ENCODE data around the gene RHOBTB3. TPM values are rescaled to one million over a fixed set of nuclear protein-coding genes. Genes with fewer than 3 reads are reported as not detected.

Gene RHOBTB3
- total RNA-seq, 1 experiment from 2014 or later, result 6.8 TPM

DNA sequence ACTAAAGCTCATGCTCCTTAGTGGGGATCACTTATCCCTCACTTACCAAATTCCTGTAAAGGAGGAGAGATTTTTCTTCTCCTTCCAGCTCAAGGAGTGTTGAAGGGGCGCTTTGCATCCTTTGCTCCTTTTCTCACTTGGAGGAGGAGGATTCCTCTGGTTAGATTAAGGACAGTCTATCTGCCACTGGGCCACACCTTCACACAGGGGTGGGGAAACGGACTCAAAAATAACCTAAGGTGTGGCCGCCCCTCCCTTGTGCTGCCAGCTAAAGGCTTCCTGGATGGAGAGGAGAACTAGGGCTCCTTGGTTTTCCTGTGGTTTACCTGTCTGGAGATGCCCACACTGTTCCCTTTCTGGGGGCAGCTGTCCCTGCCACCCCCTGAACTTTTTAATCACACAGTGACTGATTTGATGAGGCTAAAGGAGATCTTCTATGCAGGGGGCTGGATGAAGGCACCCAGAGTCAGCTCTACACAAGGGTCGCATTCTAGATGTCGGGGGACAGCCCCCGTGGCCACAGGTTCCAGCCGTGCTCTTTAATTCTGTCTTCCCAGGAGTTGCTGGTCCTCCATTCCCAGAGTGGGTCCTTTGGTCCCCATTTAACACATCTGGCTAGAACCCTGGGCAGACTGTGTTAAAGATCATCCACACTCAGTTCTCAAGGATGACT lies 77.0 kb downstream of the RHOBTB3 start:
- peaks cover 2% of the 10 kb centered on the region for H3K4me1 ChIP-seq (ENCODE audit: insufficient read depth, low read length)
- TF ChIP-seq, protein P1, sequence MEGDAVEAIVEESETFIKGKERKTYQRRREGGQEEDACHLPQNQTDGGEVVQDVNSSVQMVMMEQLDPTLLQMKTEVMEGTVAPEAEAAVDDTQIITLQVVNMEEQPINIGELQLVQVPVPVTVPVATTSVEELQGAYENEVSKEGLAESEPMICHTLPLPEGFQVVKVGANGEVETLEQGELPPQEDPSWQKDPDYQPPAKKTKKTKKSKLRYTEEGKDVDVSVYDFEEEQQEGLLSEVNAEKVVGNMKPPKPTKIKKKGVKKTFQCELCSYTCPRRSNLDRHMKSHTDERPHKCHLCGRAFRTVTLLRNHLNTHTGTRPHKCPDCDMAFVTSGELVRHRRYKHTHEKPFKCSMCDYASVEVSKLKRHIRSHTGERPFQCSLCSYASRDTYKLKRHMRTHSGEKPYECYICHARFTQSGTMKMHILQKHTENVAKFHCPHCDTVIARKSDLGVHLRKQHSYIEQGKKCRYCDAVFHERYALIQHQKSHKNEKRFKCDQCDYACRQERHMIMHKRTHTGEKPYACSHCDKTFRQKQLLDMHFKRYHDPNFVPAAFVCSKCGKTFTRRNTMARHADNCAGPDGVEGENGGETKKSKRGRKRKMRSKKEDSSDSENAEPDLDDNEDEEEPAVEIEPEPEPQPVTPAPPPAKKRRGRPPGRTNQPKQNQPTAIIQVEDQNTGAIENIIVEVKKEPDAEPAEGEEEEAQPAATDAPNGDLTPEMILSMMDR (conservative IDR thresholded peaks at IDR 0.05), result no peak
- no peak overlapping the region for H2AFZ ChIP-seq (ENCODE audit: low read length)
- H3K27me3 ChIP-seq (ENCODE audit: insufficient read depth, low read length), result no peaks in the 10 kb centered on the region
- no peak overlapping the region for H4K5ac ChIP-seq (ENCODE audit: insufficient read length, low read depth, low read length)
- H2BK20ac ChIP-seq (ENCODE audit: low read depth, low read length, poor library complexity, severe bottlenecking), result no peak overlapping the region
- no peaks in the 10 kb centered on the region for H3K9me3 Mint-ChIP-seq
- no peaks in the 10 kb centered on the region for H4K20me1 ChIP-seq (ENCODE audit: control insufficient read depth, insufficient read depth, insufficient read length)
- peaks cover 42% of the 10 kb centered on the region in 2 experiments for H3K4me1 Mint-ChIP-seq
- H3K23ac ChIP-seq (ENCODE audit: insufficient read length, low read depth, low read length), result no peak overlapping the region
- H2AK5ac ChIP-seq (ENCODE audit: insufficient read length, low read length), result no peak overlapping the region
- H3K18ac ChIP-seq (ENCODE audit: insufficient read length, low read depth, low read length), result no peak overlapping the region
- H3T11ph ChIP-seq (ENCODE audit: low read length), result no peak overlapping the region
- no CpG with 5 or more reads among the region's 7 CpGs for WGBS (ENCODE audit: extremely low coverage, insufficient read length, low lambda C conversion rate)
- peaks cover 2% of the 10 kb centered on the region; the same call in 1 of the 2 replicates for H3K27me3 Mint-ChIP-seq (ENCODE audit: low read depth)
- H2BK12ac ChIP-seq (ENCODE audit: insufficient read length, low read depth, low read length), result no peak overlapping the region
- H3K79me1 ChIP-seq (ENCODE audit: insufficient read depth, low read depth, low read length, poor library complexity, severe bottlenecking), result no peaks in the 10 kb centered on the region
- peak overlapping the region in 1 of 3 experiments; percentile 40; a peak in 1 of 7 replicates for H3K27ac Mint-ChIP-seq
- H2BK120ac ChIP-seq (ENCODE audit: low read depth, low read length, poor library complexity, severe bottlenecking), result no peak overlapping the region
- no peaks in the 10 kb centered on the region for H3K23me2 ChIP-seq (ENCODE audit: insufficient read length, low read depth, low read length, poor library complexity, severe bottlenecking)
- no peak overlapping the region for H3K4me3 Mint-ChIP-seq
- no peak overlapping the region for H2BK15ac ChIP-seq (ENCODE audit: low read depth, low read length)
- no peak overlapping the region for H4K8ac ChIP-seq (replicated peaks; ENCODE audit: insufficient read length, low read depth, low read length)
- H3K56ac ChIP-seq (ENCODE audit: insufficient read length, low read depth, low read length), result no peak overlapping the region
- H3K79me2 ChIP-seq (ENCODE audit: insufficient read depth, low read length), result no peaks in the 10 kb centered on the region
- H3K27ac ChIP-seq (ENCODE audit: insufficient read length, low read depth, low read length), result no peak overlapping the region
- no peak overlapping the region for H2BK5ac ChIP-seq (ENCODE audit: insufficient read length, low read length)
- no peak for DNase-seq
- H3K4me2 ChIP-seq (ENCODE audit: insufficient read depth, insufficient read length, low read length), result no peak overlapping the region
- no peak overlapping the region for H3K14ac ChIP-seq (ENCODE audit: insufficient read depth, low read length)
- no peak overlapping the region for H3K9ac ChIP-seq (ENCODE audit: extremely low read depth, insufficient read length, low read length)
- no peaks in the 10 kb centered on the region for H3K9me3 ChIP-seq (ENCODE audit: control insufficient read depth, low read depth, low read length)
- H3K36me3 Mint-ChIP-seq (ENCODE audit: insufficient read depth in 1 of 3, low read depth in 3 of 3), result 0 out of 7 replicates have a peak, but pooled peaks cover 0 to under 1% (median 0%) of the 10 kb centered on the region in 3 experiments
- H3K4ac ChIP-seq (ENCODE audit: low read depth, low read length), result no peak overlapping the region
- no peak overlapping the region for H4K91ac ChIP-seq (ENCODE audit: insufficient read length, low read depth, low read length)
